Measurements from ENCODE around the gene BABAM2. TPM values are rescaled to one million over a fixed set of nuclear protein-coding genes. Genes with fewer than 3 reads are reported as not detected.

Gene BABAM2
- total and polyA plus RNA-seq, 2 experiments from 2014 or later, result 28.8 to 43.6 TPM

DNA sequence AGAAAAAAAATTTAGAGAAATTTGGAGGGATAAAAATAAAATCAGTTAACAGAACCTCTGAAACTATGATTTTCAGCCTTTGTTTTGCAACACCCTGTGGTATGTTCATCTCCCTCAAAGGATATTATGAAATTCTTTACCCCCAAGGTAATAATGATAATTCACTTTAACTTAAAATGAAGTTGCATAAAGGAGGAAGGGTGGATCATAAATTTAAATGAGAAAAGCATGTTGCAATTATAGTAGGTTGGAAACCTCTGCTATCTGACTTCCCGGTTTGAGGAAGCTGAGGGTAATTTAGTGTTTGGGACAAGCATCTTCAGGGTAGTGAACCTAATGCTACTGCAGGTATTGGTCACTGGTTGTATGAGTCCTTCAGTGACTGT, 102.9 kb downstream of the BABAM2 start:
- DNase-seq (ENCODE audit: low spot score), result no peak
- H3K4me1 ChIP-seq (ENCODE audit: insufficient read depth), result peaks cover 4% of the 10 kb centered on the region

GRCh38 chr2:27993950-27994728, 103.6 kb downstream of the BABAM2 start:
- Histone ChIP-seq H3K9me2 (replicated peaks; ENCODE audit: insufficient read depth) (no peaks in the 10 kb centered on the region), H3K4me3 (no peak overlapping the region), H3K36me3 (replicated peaks; ENCODE audit: insufficient read depth, low read depth) (no peaks in the 10 kb centered on the region), H2AFZ (no peak overlapping the region), H3K4me2 (no peak overlapping the region), H3K27ac (no peak overlapping the region), H4K20me1 (ENCODE audit: insufficient read depth, poor library complexity, severe bottlenecking) (no peaks in the 10 kb centered on the region), H3K79me2 (peaks cover 7% of the 10 kb centered on the region), H3K27me3 (no peaks in the 10 kb centered on the region), H3K9me3 (ENCODE audit: low read depth) (no peaks in the 10 kb centered on the region), H3K4me1 (ENCODE audit: insufficient read depth) (no peaks in the 10 kb centered on the region)
- DNase-seq (ENCODE audit: low spot score), result no peak
- 93% methylated on average over 5 of the region's 5 CpGs for WGBS (ENCODE audit: low lambda C conversion rate, missing lambda C conversion rate)
- TF ChIP-seq CTCF (IDR thresholded peaks at IDR 0.05; ENCODE audit: poor library complexity), result no peak
- TF ChIP-seq EZH2phosphoT487 (IDR thresholded peaks at IDR 0.05; ENCODE audit: low read depth, severe bottlenecking, unreplicated experiment), result no peak
- TF ChIP-seq EZH2 (IDR thresholded peaks at IDR 0.05; ENCODE audit: borderline replicate concordance), result no peak

More for the DNA sequence above, 102.9 kb downstream of the BABAM2 start:
- no peak overlapping the region for H3K4me2 ChIP-seq
- 60% methylated on average over 1 of the region's 1 CpG for WGBS (ENCODE audit: low lambda C conversion rate, missing lambda C conversion rate)
- no peaks in the 10 kb centered on the region for H4K20me1 ChIP-seq (ENCODE audit: insufficient read depth, poor library complexity, severe bottlenecking)
- H3K79me2 ChIP-seq, result peaks cover 7% of the 10 kb centered on the region
- no peaks in the 10 kb centered on the region for H3K36me3 ChIP-seq (replicated peaks; ENCODE audit: insufficient read depth, low read depth)
- TF ChIP-seq CTCF (IDR thresholded peaks at IDR 0.05; ENCODE audit: poor library complexity) (no peak), EZH2phosphoT487 (IDR thresholded peaks at IDR 0.05; ENCODE audit: low read depth, severe bottlenecking, unreplicated experiment) (no peak), EZH2 (IDR thresholded peaks at IDR 0.05; ENCODE audit: borderline replicate concordance) (no peak)
- no peak overlapping the region for H3K4me3 ChIP-seq
- no peaks in the 10 kb centered on the region for H3K9me3 ChIP-seq (ENCODE audit: low read depth)
- H2AFZ ChIP-seq, result no peak overlapping the region
- no peaks in the 10 kb centered on the region for H3K27me3 ChIP-seq
- no peaks in the 10 kb centered on the region for H3K9me2 ChIP-seq (replicated peaks; ENCODE audit: insufficient read depth)
- H3K27ac ChIP-seq, result no peak overlapping the region

DNA sequence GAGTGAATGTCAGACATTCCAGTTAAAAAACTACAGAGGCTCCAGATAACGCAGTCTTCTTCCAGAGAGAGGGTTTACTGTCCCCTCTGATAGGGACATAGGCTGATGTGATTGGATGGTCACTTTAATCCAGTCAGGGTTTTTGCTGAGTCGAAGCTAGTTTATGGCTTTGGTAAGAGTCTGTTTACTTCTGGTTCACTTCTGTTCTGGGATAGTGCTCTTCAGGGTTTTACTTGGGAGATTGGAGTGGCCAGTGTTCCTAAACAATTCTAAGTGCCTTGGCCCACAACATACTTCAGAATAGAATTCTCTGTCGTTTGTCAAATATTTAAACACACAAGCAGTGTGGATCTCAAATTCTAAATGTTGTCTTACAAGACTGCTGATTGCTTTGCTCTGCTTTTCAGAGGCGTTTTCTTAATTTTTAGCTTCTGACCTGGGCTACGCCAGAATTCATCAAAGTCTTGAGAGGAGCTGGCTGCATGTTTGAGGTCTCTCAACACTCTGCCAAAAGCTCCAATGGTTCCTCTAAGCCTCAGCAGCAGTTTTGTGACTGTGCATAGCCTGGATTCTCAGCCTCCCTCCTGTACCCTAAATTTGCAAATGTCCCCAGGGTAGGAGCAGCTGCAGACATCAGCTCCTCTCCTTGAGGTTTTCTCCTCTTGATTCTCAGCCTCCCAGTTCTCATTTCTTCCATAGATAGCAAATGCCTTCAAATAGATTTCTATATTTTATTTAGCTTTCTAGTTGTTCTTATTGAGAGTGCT, 105.8 kb downstream of the BABAM2 start:
- TF ChIP-seq EZH2 (IDR thresholded peaks at IDR 0.05; ENCODE audit: borderline replicate concordance), result no peak
- no peak for TF ChIP-seq EZH2phosphoT487 (IDR thresholded peaks at IDR 0.05; ENCODE audit: low read depth, severe bottlenecking, unreplicated experiment)
- no peak for TF ChIP-seq CTCF (IDR thresholded peaks at IDR 0.05; ENCODE audit: poor library complexity)
- Histone ChIP-seq H3K79me2 (peaks cover 7% of the 10 kb centered on the region), H2AFZ (no peak overlapping the region), H4K20me1 (ENCODE audit: insufficient read depth, poor library complexity, severe bottlenecking) (no peaks in the 10 kb centered on the region), H3K27me3 (no peaks in the 10 kb centered on the region), H3K36me3 (replicated peaks; ENCODE audit: insufficient read depth, low read depth) (no peaks in the 10 kb centered on the region), H3K9me2 (replicated peaks; ENCODE audit: insufficient read depth) (no peaks in the 10 kb centered on the region), H3K4me1 (ENCODE audit: insufficient read depth) (no peaks in the 10 kb centered on the region), H3K4me2 (no peak overlapping the region), H3K27ac (no peak overlapping the region), H3K4me3 (no peak overlapping the region), H3K9me3 (ENCODE audit: low read depth) (no peaks in the 10 kb centered on the region)
- DNase-seq (ENCODE audit: low spot score), result no peak
- WGBS (ENCODE audit: low lambda C conversion rate, missing lambda C conversion rate), result 70% methylated on average over 5 of the region's 5 CpGs

Data from hepatocyte (in vitro differentiated cells).